DMS 273 treated with DMSO at 0.1 percent for 48 hours (cell line): Measurements from ENCODE around the gene PTPRN2.

ENCODE experiments used
- DNase-seq: peaks from one replicate; lab custom pipeline; 2025; lab: John Stamatoyannopoulos, UW

The PTPRN2 gene

GRCh38 chr7:157975401-157976372 is 611.9 kb downstream of the PTPRN2 start:
- no peak for DNase-seq

DNA sequence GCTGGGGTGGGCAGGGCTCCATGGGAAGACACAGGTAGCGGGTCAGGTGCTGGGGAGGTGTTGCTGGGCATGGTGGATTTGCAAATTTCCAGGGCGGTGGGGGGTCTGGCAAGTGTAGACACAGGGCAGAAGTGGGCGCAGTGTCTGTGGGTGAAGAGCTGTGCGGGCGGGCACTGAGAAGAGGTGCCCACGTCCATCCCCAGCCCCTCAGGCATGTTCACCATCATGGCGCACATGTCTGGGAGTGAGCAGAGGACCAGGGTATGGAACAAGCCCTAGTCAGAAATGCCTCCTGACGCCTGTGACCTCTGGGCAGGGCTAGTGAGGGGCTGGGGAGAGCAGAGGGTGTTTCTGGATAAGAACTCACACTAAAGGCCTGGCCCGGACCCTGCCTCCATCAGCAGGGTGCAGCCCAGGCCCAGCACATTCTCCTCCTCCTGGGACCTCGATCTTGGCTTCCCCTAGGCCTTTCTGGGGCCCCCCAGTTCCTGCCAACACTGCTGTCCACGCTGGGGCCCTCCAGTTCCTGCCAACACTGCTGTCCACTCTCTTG is 612.9 kb downstream of the PTPRN2 start:
- DNase-seq: no peak

GRCh38 chr7:157973971-157974677 is 613.5 kb downstream of the PTPRN2 start:
- no peak for DNase-seq

- no peak for DNase-seq
Measured at GRCh38 chr7:157972914-157973313, 614.7 kb downstream of the PTPRN2 start.

- DNase-seq: no peak
Measured at GRCh38 chr7:157971501-157971900, 616.1 kb downstream of the PTPRN2 start.

DNA sequence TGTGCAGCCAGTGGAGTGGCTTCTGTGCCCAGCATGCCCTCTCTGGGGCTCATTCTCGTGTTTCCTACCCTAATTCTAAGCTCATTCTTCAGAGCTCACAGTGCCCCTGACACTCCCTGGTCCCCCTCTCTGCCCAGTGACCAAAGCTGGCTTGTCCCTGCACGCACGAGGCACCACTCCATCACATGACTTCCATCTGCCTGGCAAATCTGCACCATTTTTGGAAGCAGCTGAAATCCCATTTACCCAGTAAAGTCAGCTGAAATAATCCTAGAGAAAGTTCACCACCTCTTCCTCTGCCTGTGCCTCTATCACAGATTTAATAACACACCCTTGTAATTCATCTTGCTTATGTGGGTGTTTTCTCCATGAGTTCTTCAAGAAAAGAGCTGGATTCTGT is 616.9 kb downstream of the PTPRN2 start:
- DNase-seq: no peak

GRCh38 chr7:157969995-157970394 is 617.6 kb downstream of the PTPRN2 start:
- no peak for DNase-seq

DNA sequence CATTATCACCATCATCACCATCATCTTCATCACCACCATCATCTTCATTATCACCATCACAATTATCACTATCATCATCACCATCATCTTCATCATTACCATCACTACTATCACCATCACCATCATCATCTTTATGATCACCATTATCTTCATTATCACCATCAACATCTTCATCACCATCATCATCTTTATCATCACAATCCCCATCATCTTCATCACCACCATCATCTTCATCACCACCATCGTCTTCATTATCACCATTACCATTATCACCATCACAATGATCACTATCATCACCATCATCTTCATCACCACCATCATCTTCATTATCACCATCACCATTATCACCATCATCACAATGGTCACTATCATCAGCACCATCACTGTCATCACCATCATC is 621.1 kb downstream of the PTPRN2 start:
- DNase-seq: no peak

GRCh38 chr7:157964521-157964920 is 623.1 kb downstream of the PTPRN2 start:
- no peak for DNase-seq

GRCh38 chr7:157964016-157964415 is 623.6 kb downstream of the PTPRN2 start:
- DNase-seq: no peak

GRCh38 chr7:157963526-157963925 is 624.1 kb downstream of the PTPRN2 start:
- no peak for DNase-seq

- no peak for DNase-seq
Measured at GRCh38 chr7:157962458-157963306, 624.9 kb downstream of the PTPRN2 start.

DNA sequence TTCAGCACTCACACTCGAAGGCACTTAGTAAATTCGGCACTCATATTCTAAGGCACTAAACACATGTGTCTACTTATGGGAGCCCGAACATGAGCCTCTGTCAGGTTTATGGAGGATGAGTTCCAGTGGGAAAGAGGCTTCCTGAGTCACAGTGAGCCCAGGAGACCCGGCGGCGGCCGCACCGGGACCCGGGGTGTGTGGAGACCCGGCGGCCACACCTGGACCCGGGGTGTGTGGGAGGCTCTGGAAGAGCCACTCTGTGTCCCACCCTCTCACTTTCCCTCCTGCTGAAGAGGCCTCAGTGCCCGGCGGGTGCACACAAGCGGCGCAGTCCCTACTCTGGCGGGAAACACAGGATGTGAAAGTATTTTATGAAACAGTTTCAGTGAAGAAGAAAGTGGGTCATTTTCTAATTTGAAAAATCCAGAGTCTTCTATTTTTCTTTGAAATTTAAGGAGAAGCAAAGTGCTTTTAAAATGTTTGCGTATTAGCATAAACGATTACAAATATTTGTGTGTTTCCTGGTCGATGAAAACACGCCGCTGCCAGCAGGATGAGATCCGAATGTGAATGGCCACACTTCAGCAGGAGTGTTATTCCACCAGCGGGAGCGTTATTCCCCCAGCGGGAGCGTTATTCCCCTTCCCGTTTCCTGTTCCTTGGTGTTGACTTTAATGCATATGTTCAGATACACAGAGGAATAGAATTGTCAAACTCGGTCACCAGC is 625.7 kb downstream of the PTPRN2 start:
- DNase-seq: no peak

DNA sequence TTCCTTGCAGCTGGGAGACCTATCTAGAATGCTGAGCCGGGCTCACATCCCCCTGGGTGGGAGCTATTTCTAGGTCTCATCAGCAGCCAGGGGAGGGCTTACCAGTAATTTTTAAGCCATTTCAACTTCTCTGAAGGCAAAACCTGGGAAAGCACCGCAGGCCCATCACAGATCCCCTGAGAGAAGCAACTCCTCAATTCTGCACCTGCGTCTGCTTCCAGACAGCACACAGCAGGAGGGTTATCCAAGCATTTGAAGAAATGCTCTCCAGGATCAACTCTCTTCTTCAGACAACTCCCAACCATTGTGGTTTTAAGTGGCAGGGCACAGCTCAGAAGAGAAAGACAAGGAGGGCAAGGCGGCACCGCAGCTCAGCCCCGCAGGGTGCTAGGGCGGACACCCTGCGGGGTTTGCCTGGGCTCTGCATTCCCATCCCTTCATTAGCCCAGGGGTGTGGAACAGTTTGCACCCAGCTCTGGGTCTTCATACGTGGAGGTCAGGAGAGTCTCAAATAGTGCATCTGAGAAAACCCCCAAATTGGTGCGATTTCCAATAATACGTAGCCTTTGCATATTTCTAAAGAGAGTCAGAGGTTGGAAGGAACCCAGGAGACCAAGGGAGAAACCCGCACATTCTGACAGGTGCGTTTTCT is 632.1 kb downstream of the PTPRN2 start:
- no peak for DNase-seq

GRCh38 chr7:157954901-157955300 is 632.7 kb downstream of the PTPRN2 start:
- no peak for DNase-seq

DNA sequence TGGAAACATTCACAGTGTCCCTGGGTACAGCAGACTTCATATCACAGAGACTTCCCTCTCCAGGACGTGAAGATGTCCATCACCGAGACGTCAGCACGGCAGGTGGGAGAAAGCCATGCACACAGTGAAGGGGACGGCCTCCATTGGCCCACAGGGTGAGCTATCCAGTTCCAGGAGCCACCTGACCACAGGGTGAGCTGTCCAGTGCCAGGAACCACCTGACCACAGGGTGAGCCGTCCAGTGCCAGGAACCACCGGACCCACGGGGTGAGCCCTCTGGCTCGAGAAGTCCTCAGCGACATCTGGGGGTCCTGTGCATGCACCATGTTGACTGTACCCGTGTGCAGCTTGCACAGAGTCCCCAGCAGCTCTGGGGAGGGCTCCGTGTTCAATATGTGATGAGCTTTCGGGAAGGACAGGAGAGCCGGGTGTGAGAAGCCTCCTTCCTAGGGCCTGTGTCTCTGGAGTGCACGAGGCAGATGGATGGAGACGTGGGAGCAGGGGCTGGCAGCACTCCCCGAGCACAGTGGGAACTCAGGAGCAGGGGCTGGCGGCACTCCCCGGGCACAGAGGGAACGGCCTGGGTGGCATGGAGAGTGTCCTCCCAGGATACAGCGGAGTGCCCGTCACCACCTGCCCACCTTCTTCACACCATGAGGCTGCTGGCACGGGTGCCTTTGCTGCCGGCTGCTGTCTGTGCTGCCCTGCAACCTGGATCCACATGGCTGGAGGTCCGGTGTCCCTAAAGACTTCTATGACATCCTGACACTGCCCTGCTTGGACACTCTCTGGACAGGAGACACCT is 634.6 kb downstream of the PTPRN2 start:
- DNase-seq: no peak

- DNase-seq: no peak
Measured at GRCh38 chr7:157952050-157952667, 635.5 kb downstream of the PTPRN2 start.

- no peak for DNase-seq
Measured at GRCh38 chr7:157951300-157952049, 636.1 kb downstream of the PTPRN2 start.

DNA sequence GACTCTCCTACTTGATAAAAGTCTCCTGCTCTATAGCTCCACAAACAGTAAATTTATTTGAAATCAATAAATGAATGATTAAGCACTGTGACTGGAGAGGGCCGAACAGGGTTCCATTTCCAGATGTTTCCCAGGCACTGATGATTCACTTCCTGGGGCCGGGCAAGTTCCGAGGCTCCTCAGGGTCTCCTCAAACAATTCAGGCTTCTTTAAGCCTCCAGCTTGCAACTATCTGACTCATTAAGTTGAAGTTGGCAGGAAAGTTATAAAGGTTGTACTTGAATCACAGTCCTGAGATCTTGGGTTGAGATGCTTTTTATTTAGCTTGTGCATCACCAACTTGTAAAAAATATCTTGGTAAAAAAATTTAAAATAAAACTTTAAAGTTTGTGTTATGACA is 637.9 kb downstream of the PTPRN2 start:
- no peak for DNase-seq
